HL-60 (cell line): Measurements from ENCODE around the gene RAB40AL.
A peak's percentile ranks its signal among the peaks of the same experiment; 100 is the strongest.

Source experiments
- DNase-seq, 2 experiments: peaks; one replicate each; pipeline ENCODE4 v3.0.0-alpha.2; 2010 to 2020; ENCODE audit warnings: low read depth in 1 of 2, low spot score in 1 of 2
- H3K27ac ChIP-seq: fragments of 250-450 bp; sonication (Bioruptor Pico); replicated peaks from 2 replicates; pipeline ENCODE4 v1.5.1; 2020; ENCODE audit warnings: mild to moderate bottlenecking, moderate library complexity
- H3K27me3 ChIP-seq: fragments of 250-450 bp; sonication (Bioruptor Pico); 2 replicates; pipeline ENCODE4 v1.5.1; 2021; ENCODE audit warnings: mild to moderate bottlenecking, moderate library complexity; ENCODE audit not compliant: insufficient read depth, poor library complexity, severe bottlenecking
- H3K4me3 ChIP-seq: replicated peaks from 2 replicates; pipeline ENCODE4 v1.5.1; 2011; ENCODE audit warnings: mild to moderate bottlenecking, control low read depth, low read length; ENCODE audit not compliant: insufficient read depth
- CTCF ChIP-seq: IDR thresholded peaks from one replicate; pipeline ENCODE4 v1.5.1; 2011; ENCODE audit warnings: low read length, control low read depth, inconsistent platforms; ENCODE audit not compliant: insufficient read depth
- GABPA ChIP-seq: IDR thresholded peaks from 2 replicates; pipeline ENCODE4 v1.6.1; 2012; ENCODE audit warnings: low read depth
- POLR2AphosphoS5 ChIP-seq: IDR thresholded peaks from 2 replicates; pipeline ENCODE4 v1.6.1; 2012; ENCODE audit warnings: low read depth
- REST ChIP-seq: IDR thresholded peaks from 2 replicates; pipeline ENCODE4 v1.6.1; 2012; ENCODE audit warnings: low read depth; ENCODE audit not compliant: insufficient replicate concordance
- SPI1 ChIP-seq: IDR thresholded peaks from 2 replicates; pipeline ENCODE4 v1.6.1; 2012; ENCODE audit warnings: low read depth, mild to moderate bottlenecking, borderline replicate concordance

Gene RAB40AL

GRCh38 chrX:102978594-102978993 is 41.5 kb downstream of the RAB40AL start:
- H3K4me3 ChIP-seq: no peak overlapping the region
- peak overlapping the region; percentile 97 for H3K27ac ChIP-seq
- TF ChIP-seq SPI1 (no peak), REST (no peak), GABPA (no peak), POLR2AphosphoS5 (no peak), CTCF (no peak)
- peak in 1 of 2 experiments; percentile 74 for DNase-seq
- H3K27me3 ChIP-seq: no peaks in the 10 kb centered on the region

GRCh38 chrX:102979536-102979935 is 42.5 kb downstream of the RAB40AL start:
- no peaks in the 10 kb centered on the region for H3K27me3 ChIP-seq
- DNase-seq: no peak
- no peak overlapping the region for H3K4me3 ChIP-seq
- peak overlapping the region; percentile 97 for H3K27ac ChIP-seq
- TF ChIP-seq CTCF: no peak
- TF ChIP-seq SPI1: no peak
- no peak for TF ChIP-seq GABPA

- TF ChIP-seq GABPA: no peak
- TF ChIP-seq REST: no peak
- no peak for TF ChIP-seq POLR2AphosphoS5
- no peak for TF ChIP-seq CTCF
- TF ChIP-seq SPI1: no peak; the same call in 1 of the 2 replicates
- Histone ChIP-seq H3K27ac (peak overlapping the region; percentile 97), H3K4me3 (no peak overlapping the region), H3K27me3 (no peaks in the 10 kb centered on the region)
- DNase-seq: peak in 1 of 2 experiments; percentile 59
Observed at GRCh38 chrX:102983205-102983604, 46.1 kb downstream of the RAB40AL start.

GRCh38 chrX:102985192-102985591 is 48.1 kb downstream of the RAB40AL start:
- Histone ChIP-seq H3K27ac (peak overlapping the region; percentile 97), H3K4me3 (no peak overlapping the region), H3K27me3 (no peaks in the 10 kb centered on the region)
- TF ChIP-seq GABPA (no peak), SPI1 (0 out of 2 replicates have a peak, but pooled peaks have one; percentile 29), REST (no peak), POLR2AphosphoS5 (peak; percentile 73), CTCF (no peak)
- DNase-seq: peak; percentile 83 to 97
